ENCODE data around the gene PDE6D. TPM values are rescaled to one million over a fixed set of nuclear protein-coding genes. Genes with fewer than 3 reads are reported as not detected.

Gene PDE6D
- polyA plus RNA-seq, 3 donors: 28.4 to 54.6 (median 50.5) TPM

DNA sequence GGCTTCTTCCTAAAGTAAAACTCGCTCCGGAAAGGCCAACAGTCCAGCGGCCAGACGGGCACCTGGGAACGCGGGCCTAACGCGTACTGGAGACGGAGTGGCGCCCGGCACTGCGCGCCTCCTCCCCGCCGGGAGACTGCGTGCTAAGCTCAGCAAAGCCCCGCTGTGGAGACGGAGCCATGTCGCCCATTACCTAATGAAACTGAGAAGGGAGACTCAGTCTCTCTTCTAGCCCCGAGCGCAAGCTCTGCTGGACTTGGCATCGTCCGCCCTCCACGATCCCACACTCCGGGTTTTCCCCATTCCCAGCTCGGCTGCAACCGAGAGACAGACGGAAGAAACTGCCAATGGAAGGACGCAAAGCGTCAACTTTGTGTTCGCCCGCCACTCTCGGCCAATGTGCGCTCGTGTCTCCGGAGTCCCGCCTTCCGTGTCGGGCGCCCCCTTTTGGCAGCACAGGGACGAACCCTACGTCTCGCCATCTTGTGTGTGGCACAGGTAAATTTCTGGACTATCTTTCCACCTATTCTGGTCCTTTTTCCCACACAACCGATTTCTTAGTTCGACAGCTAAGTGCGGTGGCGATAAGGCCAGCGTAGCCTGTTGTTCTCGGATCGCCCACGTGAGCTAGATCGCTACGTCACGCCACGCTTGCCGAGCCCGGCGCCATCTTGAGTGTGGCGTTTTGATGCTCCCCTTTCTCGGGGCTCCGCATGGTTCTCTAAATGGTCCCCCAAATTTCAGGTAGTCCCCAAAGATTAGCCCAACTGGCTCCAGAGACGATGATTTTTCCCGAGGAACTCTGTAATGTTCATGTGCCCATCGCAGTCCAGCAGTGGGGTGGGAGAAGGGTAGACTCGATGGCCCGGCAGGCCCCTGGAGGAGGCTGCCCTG is 74.1 kb downstream of the PDE6D start:
- Mint-ChIP-seq H3K9me3 (peaks cover 0 to 1% (median 0%) of the 10 kb centered on the region in 7 donors), H3K27me3 (ENCODE audit: low read depth in 3 of 3) (no peaks in the 10 kb centered on the region), H3K4me3 (peak overlapping the region; percentile 88 to 97), H3K27ac (peak overlapping the region; percentile 98 to 100 (median 100)), H3K4me1 (peaks cover 25% of the 10 kb centered on the region), H3K36me3 (peaks cover 10 to 14% of the 10 kb centered on the region in 2 donors)
- WGBS (ENCODE audit: insufficient coverage): under 1% methylated on average over 61 of the region's 66 CpGs
- Histone ChIP-seq H3K9ac (ENCODE audit: insufficient read depth, low read length, poor library complexity, severe bottlenecking) (peak overlapping the region; percentile 100), H3K9me3 (replicated peaks in 1 of 2; ENCODE audit: control insufficient read depth in 1 of 2, insufficient read depth in 1 of 2, low read length in 2 of 2) (no peaks in the 10 kb centered on the region), H3K4me3 (replicated peaks in 1 of 3; ENCODE audit: low read depth in 2 of 3, low read length in 3 of 3) (peak overlapping the region; percentile 87 to 99 (median 92)), H3K27me3 (ENCODE audit: control insufficient read depth in 2 of 2, insufficient read depth in 2 of 2, low read length in 2 of 2) (no peaks in the 10 kb centered on the region), H3K27ac (ENCODE audit: low read depth in 1 of 2, low read length in 2 of 2) (peak overlapping the region; percentile 99 to 100), H4K20me1 (ENCODE audit: insufficient read depth, low read length) (peaks cover 35% of the 10 kb centered on the region), H3K4me2 (replicated peaks; ENCODE audit: extremely low read depth, low read length, poor library complexity, severe bottlenecking) (peak overlapping the region; percentile 72), H2AFZ (ENCODE audit: insufficient read depth, low read depth, low read length, poor library complexity, severe bottlenecking) (peak overlapping the region; percentile 66), H3K79me2 (ENCODE audit: insufficient read depth, low read length) (peaks cover 51% of the 10 kb centered on the region), H3K36me3 (replicated peaks in 1 of 2; ENCODE audit: control insufficient read depth in 1 of 2, insufficient read depth in 2 of 2, low read length in 2 of 2) (peaks cover 5 to 7% of the 10 kb centered on the region in 2 donors), H3K4me1 (ENCODE audit: control insufficient read depth in 1 of 2, insufficient read depth in 2 of 2, low read length in 2 of 2) (peaks cover 30 to 31% of the 10 kb centered on the region in 2 donors)
- intact Hi-C loops (cut with micrococcal nuclease): loop anchor here (1.0 to 10.0 kb wide), 4 partner anchors 45 to 94 kb away; partner anchors contain the start of genes PDE6D (in 2 of the 2) and COPS7B (in 1 of the 2)
- DNase-seq: peak; percentile 98
- TF ChIP-seq, protein P1, sequence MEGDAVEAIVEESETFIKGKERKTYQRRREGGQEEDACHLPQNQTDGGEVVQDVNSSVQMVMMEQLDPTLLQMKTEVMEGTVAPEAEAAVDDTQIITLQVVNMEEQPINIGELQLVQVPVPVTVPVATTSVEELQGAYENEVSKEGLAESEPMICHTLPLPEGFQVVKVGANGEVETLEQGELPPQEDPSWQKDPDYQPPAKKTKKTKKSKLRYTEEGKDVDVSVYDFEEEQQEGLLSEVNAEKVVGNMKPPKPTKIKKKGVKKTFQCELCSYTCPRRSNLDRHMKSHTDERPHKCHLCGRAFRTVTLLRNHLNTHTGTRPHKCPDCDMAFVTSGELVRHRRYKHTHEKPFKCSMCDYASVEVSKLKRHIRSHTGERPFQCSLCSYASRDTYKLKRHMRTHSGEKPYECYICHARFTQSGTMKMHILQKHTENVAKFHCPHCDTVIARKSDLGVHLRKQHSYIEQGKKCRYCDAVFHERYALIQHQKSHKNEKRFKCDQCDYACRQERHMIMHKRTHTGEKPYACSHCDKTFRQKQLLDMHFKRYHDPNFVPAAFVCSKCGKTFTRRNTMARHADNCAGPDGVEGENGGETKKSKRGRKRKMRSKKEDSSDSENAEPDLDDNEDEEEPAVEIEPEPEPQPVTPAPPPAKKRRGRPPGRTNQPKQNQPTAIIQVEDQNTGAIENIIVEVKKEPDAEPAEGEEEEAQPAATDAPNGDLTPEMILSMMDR (IDR thresholded peaks at IDR 0.05): peak; percentile 93

DNA sequence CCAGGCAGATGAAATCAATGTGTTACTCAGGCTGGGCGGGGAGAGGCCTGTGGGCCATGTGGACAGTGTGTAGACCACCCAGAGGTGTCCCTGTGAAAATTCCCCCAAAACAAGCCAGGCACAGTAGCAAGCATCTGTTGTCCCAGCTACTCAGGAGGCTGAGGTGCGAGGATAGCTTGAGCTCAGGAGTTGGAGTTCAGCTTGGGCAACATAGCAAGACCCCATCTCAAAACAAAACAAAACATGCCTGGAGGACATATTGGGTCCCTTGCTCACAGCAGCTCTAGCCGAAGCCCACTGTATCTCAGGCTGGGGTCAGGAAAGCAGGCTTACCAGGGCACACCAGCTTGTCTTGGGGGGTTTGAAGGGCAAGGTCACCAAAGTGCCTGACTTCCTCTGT is 77.1 kb downstream of the PDE6D start:
- Histone ChIP-seq H3K4me2 (replicated peaks; ENCODE audit: extremely low read depth, low read length, poor library complexity, severe bottlenecking) (no peak overlapping the region), H3K4me3 (replicated peaks in 1 of 3; ENCODE audit: low read depth in 2 of 3, low read length in 3 of 3) (no peak overlapping the region), H3K9me3 (replicated peaks in 1 of 2; ENCODE audit: control insufficient read depth in 1 of 2, insufficient read depth in 1 of 2, low read length in 2 of 2) (no peaks in the 10 kb centered on the region), H3K79me2 (ENCODE audit: insufficient read depth, low read length) (peaks cover 22% of the 10 kb centered on the region), H3K27me3 (ENCODE audit: control insufficient read depth in 2 of 2, insufficient read depth in 2 of 2, low read length in 2 of 2) (no peaks in the 10 kb centered on the region), H4K20me1 (ENCODE audit: insufficient read depth, low read length) (peaks cover 7% of the 10 kb centered on the region), H2AFZ (ENCODE audit: insufficient read depth, low read depth, low read length, poor library complexity, severe bottlenecking) (no peak overlapping the region), H3K36me3 (replicated peaks in 1 of 2; ENCODE audit: control insufficient read depth in 1 of 2, insufficient read depth in 2 of 2, low read length in 2 of 2) (no peaks in the 10 kb centered on the region), H3K27ac (ENCODE audit: low read depth in 1 of 2, low read length in 2 of 2) (no peak overlapping the region), H3K9ac (ENCODE audit: insufficient read depth, low read length, poor library complexity, severe bottlenecking) (no peak overlapping the region), H3K4me1 (ENCODE audit: control insufficient read depth in 1 of 2, insufficient read depth in 2 of 2, low read length in 2 of 2) (peaks cover 16 to 18% of the 10 kb centered on the region in 2 donors)
- Mint-ChIP-seq H3K4me3 (no peak overlapping the region), H3K36me3 (peaks cover 0 to 6% of the 10 kb centered on the region in 2 donors), H3K4me1 (peaks cover 16% of the 10 kb centered on the region), H3K27ac (peak overlapping the region in 1 of 7 donors; percentile 26), H3K27me3 (ENCODE audit: low read depth in 3 of 3) (no peaks in the 10 kb centered on the region), H3K9me3 (peaks cover 0 to 1% (median 0%) of the 10 kb centered on the region in 7 donors)
- intact Hi-C loops (cut with micrococcal nuclease): loop anchor here in 1 of 2 donors (10.0 kb wide), 1 partner anchor 81 kb away; the partner anchor contains the start of genes COPS7B and PDE6D
- DNase-seq: no peak
- TF ChIP-seq, protein P1 (IDR thresholded peaks at IDR 0.05): no peak
- WGBS (ENCODE audit: insufficient coverage): 100% methylated on average over 2 of the region's 3 CpGs
